Nephron (organoid): ENCODE data around the gene IGFBP3.

ENCODE experiments used
- H3K27ac Mint-ChIP-seq, 3 experiments: 2 replicates each; pipeline ENCODE4 v1.8.0; 2020; ENCODE audit warnings: mixed read lengths in 3 of 3, mild to moderate bottlenecking in 2 of 3, moderate library complexity in 1 of 3
- H3K27me3 Mint-ChIP-seq: 2 replicates; pipeline ENCODE4 v1.8.0; 2021; ENCODE audit warnings: low read depth, mild to moderate bottlenecking, moderate library complexity, mixed read lengths
- H3K36me3 Mint-ChIP-seq: 2 replicates; pipeline ENCODE4 v1.8.0; 2020; ENCODE audit warnings: low read depth, mixed read lengths
- H3K4me1 Mint-ChIP-seq: 2 replicates; pipeline ENCODE4 v1.8.0; 2020; ENCODE audit warnings: mixed read lengths
- H3K4me3 Mint-ChIP-seq, 3 experiments: 2 replicates each; pipeline ENCODE4 v1.8.0; 2020; ENCODE audit warnings: mild to moderate bottlenecking in 3 of 3, mixed read lengths in 3 of 3, moderate library complexity in 2 of 3
- H3K9me3 Mint-ChIP-seq: 2 replicates; pipeline ENCODE4 v1.8.0; 2020; ENCODE audit warnings: mixed read lengths
- CTCF ChIP-seq, 3 experiments: fragments of 200-600 bp; sonication (generic); IDR thresholded peaks; one replicate each; pipeline ENCODE4 v1.5.0; 2021; ENCODE audit warnings: antibody characterized with exemption in 3 of 3; ENCODE audit not compliant: unreplicated experiment in 3 of 3

The IGFBP3 gene

GRCh38 chr7:45894665-45895062 lies 26.4 kb downstream of the IGFBP3 start:
- no peaks in the 10 kb centered on the region for H3K4me1 Mint-ChIP-seq

GRCh38 chr7:45893996-45894664 lies 26.9 kb downstream of the IGFBP3 start:
- TF ChIP-seq CTCF (IDR thresholded peaks at IDR 0.05; ENCODE audit: unreplicated experiment in 3 of 3): no peak
- Mint-ChIP-seq H3K27me3 (peaks cover 50% of the 10 kb centered on the region), H3K27ac (no peak overlapping the region), H3K36me3 (no peaks in the 10 kb centered on the region), H3K4me3 (no peak overlapping the region), H3K9me3 (no peaks in the 10 kb centered on the region), H3K4me1 (no peaks in the 10 kb centered on the region)

More at GRCh38 chr7:45894665-45895062, 26.4 kb downstream of the IGFBP3 start:
- H3K27me3 Mint-ChIP-seq: peaks cover 45% of the 10 kb centered on the region
- no peaks in the 10 kb centered on the region for H3K36me3 Mint-ChIP-seq
- H3K27ac Mint-ChIP-seq: no peak overlapping the region
- H3K9me3 Mint-ChIP-seq: no peaks in the 10 kb centered on the region
- no peak overlapping the region for H3K4me3 Mint-ChIP-seq
- no peak for TF ChIP-seq CTCF (IDR thresholded peaks at IDR 0.05; ENCODE audit: unreplicated experiment in 3 of 3)

GRCh38 chr7:45893374-45893995 lies 27.6 kb downstream of the IGFBP3 start:
- H3K4me1 Mint-ChIP-seq: no peaks in the 10 kb centered on the region
- TF ChIP-seq CTCF (IDR thresholded peaks at IDR 0.05; ENCODE audit: unreplicated experiment in 3 of 3): no peak
- no peak overlapping the region for H3K4me3 Mint-ChIP-seq
- no peaks in the 10 kb centered on the region for H3K36me3 Mint-ChIP-seq
- no peak overlapping the region for H3K27ac Mint-ChIP-seq
- no peaks in the 10 kb centered on the region for H3K9me3 Mint-ChIP-seq
- peaks cover 55% of the 10 kb centered on the region for H3K27me3 Mint-ChIP-seq

GRCh38 chr7:45892407-45893035 lies 28.6 kb downstream of the IGFBP3 start:
- Mint-ChIP-seq H3K27ac (no peak overlapping the region), H3K4me1 (no peaks in the 10 kb centered on the region), H3K36me3 (no peaks in the 10 kb centered on the region), H3K4me3 (no peak overlapping the region), H3K9me3 (no peaks in the 10 kb centered on the region), H3K27me3 (peaks cover 64% of the 10 kb centered on the region)
- no peak for TF ChIP-seq CTCF (IDR thresholded peaks at IDR 0.05; ENCODE audit: unreplicated experiment in 3 of 3)

GRCh38 chr7:45891462-45892402 lies 29.3 kb downstream of the IGFBP3 start:
- no peaks in the 10 kb centered on the region for H3K9me3 Mint-ChIP-seq
- H3K36me3 Mint-ChIP-seq: no peaks in the 10 kb centered on the region
- H3K4me1 Mint-ChIP-seq: no peaks in the 10 kb centered on the region
- H3K4me3 Mint-ChIP-seq: no peak overlapping the region
- peaks cover 72% of the 10 kb centered on the region for H3K27me3 Mint-ChIP-seq
- TF ChIP-seq CTCF (IDR thresholded peaks at IDR 0.05; ENCODE audit: unreplicated experiment in 3 of 3): no peak
- H3K27ac Mint-ChIP-seq: no peak overlapping the region
